ENCODE data around the gene ARHGAP25.

DNA sequence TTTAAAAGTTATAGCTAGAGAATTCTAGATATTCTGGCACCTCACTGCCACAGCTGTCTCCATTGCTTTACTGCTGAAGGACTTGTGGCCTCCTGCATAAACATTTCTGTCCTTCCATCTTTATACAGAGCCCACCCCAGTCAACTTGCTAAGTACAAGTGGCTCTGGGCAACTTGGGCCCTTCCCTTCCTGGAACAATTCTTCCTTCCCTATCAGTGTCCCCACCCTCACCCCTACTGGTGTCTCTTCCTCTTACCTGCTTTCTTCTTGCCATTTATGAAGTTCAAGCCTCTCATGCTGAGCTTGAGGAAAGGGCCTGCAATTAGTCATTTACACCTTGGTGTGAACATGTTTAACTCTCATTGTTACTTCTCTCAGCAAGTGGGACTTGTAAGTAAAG, 45.0 kb downstream of the ARHGAP25 start:
- TF ChIP-seq, protein P1, sequence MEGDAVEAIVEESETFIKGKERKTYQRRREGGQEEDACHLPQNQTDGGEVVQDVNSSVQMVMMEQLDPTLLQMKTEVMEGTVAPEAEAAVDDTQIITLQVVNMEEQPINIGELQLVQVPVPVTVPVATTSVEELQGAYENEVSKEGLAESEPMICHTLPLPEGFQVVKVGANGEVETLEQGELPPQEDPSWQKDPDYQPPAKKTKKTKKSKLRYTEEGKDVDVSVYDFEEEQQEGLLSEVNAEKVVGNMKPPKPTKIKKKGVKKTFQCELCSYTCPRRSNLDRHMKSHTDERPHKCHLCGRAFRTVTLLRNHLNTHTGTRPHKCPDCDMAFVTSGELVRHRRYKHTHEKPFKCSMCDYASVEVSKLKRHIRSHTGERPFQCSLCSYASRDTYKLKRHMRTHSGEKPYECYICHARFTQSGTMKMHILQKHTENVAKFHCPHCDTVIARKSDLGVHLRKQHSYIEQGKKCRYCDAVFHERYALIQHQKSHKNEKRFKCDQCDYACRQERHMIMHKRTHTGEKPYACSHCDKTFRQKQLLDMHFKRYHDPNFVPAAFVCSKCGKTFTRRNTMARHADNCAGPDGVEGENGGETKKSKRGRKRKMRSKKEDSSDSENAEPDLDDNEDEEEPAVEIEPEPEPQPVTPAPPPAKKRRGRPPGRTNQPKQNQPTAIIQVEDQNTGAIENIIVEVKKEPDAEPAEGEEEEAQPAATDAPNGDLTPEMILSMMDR (IDR thresholded peaks at IDR 0.05), result no peak
- no peak for TF ChIP-seq POLR2A (IDR thresholded peaks at IDR 0.05)

All from thyroid gland (tissue), 4 donors.